ENCODE data around the gene POP4. TPM values are rescaled to one million over a fixed set of nuclear protein-coding genes. Genes with fewer than 3 reads are reported as not detected.

Gene POP4
- total and polyA plus RNA-seq, 2 of the 8 experiments (the other 6 are each of a cell fraction or from before 2014, with no cell fraction given) = 29.1 to 41.5 TPM

GRCh38 chr19:29612121-29612520, 6.0 kb downstream of the POP4 start:
- H3K9ac ChIP-seq (replicated peaks in 1 of 4; ENCODE audit: extremely low read depth in 1 of 4, low read depth in 3 of 4, low read length in 3 of 4) = no peak overlapping the region
- no peak overlapping the region for H3K27ac ChIP-seq (ENCODE audit: low read depth, low read length)
- CTCF ChIA-PET (ENCODE audit: partially characterized antibody) = interaction anchor here (0.9 to 9.9 kb wide), 13 partner anchors 10 to 109 kb away, joined by 3 to 109 read pairs (median 14); partner anchors contain the start of genes C19orf12 and PLEKHF1
- H3K4me3 ChIP-seq (ENCODE audit: extremely low read depth in 1 of 4, insufficient read depth in 2 of 4, low read depth in 3 of 4, low read length in 4 of 4) = no peak overlapping the region
- no peak overlapping the region for H2BK15ac ChIP-seq (ENCODE audit: low read length)
- DNase-seq (ENCODE audit: low read depth in 1 of 2, low spot score in 2 of 2) = no peak
- H2AK5ac ChIP-seq (ENCODE audit: low read depth, low read length) = no peak overlapping the region
- H3K27me3 ChIP-seq (replicated peaks in 1 of 4; ENCODE audit: control insufficient read depth in 3 of 4, extremely low read depth in 1 of 4, insufficient read depth in 3 of 4, low read length in 3 of 4) = no peaks in the 10 kb centered on the region
- H2AFZ ChIP-seq (ENCODE audit: low read length) = no peak overlapping the region
- H2BK120ac ChIP-seq (replicated peaks; ENCODE audit: low read depth, low read length) = no peak overlapping the region
- peaks cover 0 to 3% of the 10 kb centered on the region in 2 experiments for H4K20me1 ChIP-seq (replicated peaks in 1 of 2; ENCODE audit: control insufficient read depth in 1 of 2, insufficient read depth in 2 of 2, low read length in 2 of 2)
- TF ChIP-seq FOSL1 (IDR thresholded peaks at IDR 0.05; ENCODE audit: insufficient read depth, low read depth, low read length) (no peak), EZH2 (IDR thresholded peaks at IDR 0.05; ENCODE audit: low read depth, low read length, severe bottlenecking) (no peak)
- no peak overlapping the region for H3K56ac ChIP-seq (replicated peaks; ENCODE audit: insufficient read length, low read depth, low read length)
- no peaks in the 10 kb centered on the region; a peak in 1 of 7 replicates for H3K4me1 ChIP-seq (replicated peaks in 1 of 4; ENCODE audit: control insufficient read depth in 3 of 4, insufficient read depth in 4 of 4, low read length in 3 of 4)
- H4K5ac ChIP-seq (ENCODE audit: insufficient read length, low read depth, low read length) = no peak overlapping the region
- H3K23ac ChIP-seq (ENCODE audit: insufficient read length) = no peak overlapping the region
- H3K14ac ChIP-seq (ENCODE audit: insufficient read length) = no peak overlapping the region
- FAIRE-seq = no peak
- no peaks in the 10 kb centered on the region for H3K9me3 ChIP-seq (ENCODE audit: insufficient read depth in 2 of 2, low read depth in 1 of 2, low read length in 1 of 2)
- H2BK5ac ChIP-seq (ENCODE audit: low read depth, low read length) = no peak overlapping the region
- no peaks in the 10 kb centered on the region for H3K79me2 ChIP-seq (ENCODE audit: control insufficient read depth in 1 of 2, insufficient read depth in 2 of 2, low read length in 2 of 2)
- POLR2A ChIA-PET (ENCODE audit: partially characterized antibody) = interaction anchor here (0.6 to 1.7 kb wide), 5 partner anchors 8 to 104 kb away, joined by 3 to 4 read pairs (median 3); no protein-coding TSS in a partner anchor
- no peak overlapping the region for H3K4ac ChIP-seq (replicated peaks; ENCODE audit: insufficient read length, low read depth, low read length)
- H4K8ac ChIP-seq (ENCODE audit: extremely low read depth, insufficient read depth, low read length) = no peak overlapping the region
- H2BK12ac ChIP-seq (ENCODE audit: low read depth, low read length) = no peak overlapping the region
- H2BK20ac ChIP-seq (ENCODE audit: low read length) = no peak overlapping the region
- no peak overlapping the region for H3K18ac ChIP-seq (ENCODE audit: extremely low read depth, low read length)
- no peaks in the 10 kb centered on the region for H3K79me1 ChIP-seq (ENCODE audit: low read depth, low read length)
- H3K4me2 ChIP-seq (ENCODE audit: insufficient read depth in 1 of 2, low read depth in 2 of 2, low read length in 2 of 2) = no peak overlapping the region
- H4K91ac ChIP-seq (replicated peaks; ENCODE audit: insufficient read length, low read length) = no peak overlapping the region
- peaks cover 8 to 25% (median 16%) of the 10 kb centered on the region in 4 experiments; a peak in 7 of 8 replicates for H3K36me3 ChIP-seq (ENCODE audit: control insufficient read depth in 2 of 4, insufficient read depth in 4 of 4, low read length in 3 of 4)
- no peaks in the 10 kb centered on the region for H3K23me2 ChIP-seq (ENCODE audit: low read depth, low read length)
- WGBS, 2 experiments (ENCODE audit: extremely low coverage in 1 of 2, insufficient coverage in 1 of 2, insufficient read length in 1 of 2, insufficient replicate concordance in 2 of 2, low coverage in 1 of 2, low lambda C conversion rate in 2 of 2, missing lambda C conversion rate in 1 of 2) = 88% methylated on average over 9 of the region's 9 CpGs; no CpG with 5 or more reads in 1 of the 2 experiments
